Measurements from ENCODE around the gene GALC. TPM values are rescaled to one million over a fixed set of nuclear protein-coding genes. Genes with fewer than 3 reads are reported as not detected.

GALC gene
- total and polyA plus RNA-seq, 9 of the 15 experiments (the other 6 are each of a cell fraction or from before 2014, with no cell fraction given) = 1.6 to 15.0 (median 7.3) TPM

- H3K79me2 ChIP-seq (ENCODE audit: control insufficient read depth, insufficient read depth, low read length) = no peaks in the 10 kb centered on the region
- in situ Hi-C loops (cut with MboI) (no loop called here), intact Hi-C loops (cut with micrococcal nuclease) (no loop called here)
- no peak for ATAC-seq
- FAIRE-seq = peak; percentile 59
- CTCF ChIA-PET (ENCODE audit: low intra/inter-chr PET ratio) = no interaction called here
- no peak for DNase-seq (ENCODE audit: extremely low read depth in 1 of 4, low spot score in 3 of 4)
- peaks cover 2% of the 10 kb centered on the region for H3K9me1 ChIP-seq (ENCODE audit: control insufficient read depth, insufficient read depth, low read length)
- H3K27ac ChIP-seq (ENCODE audit: extremely low read depth, low read depth, low read length) = no peak overlapping the region
- TF ChIP-seq NKRF (IDR thresholded peaks at IDR 0.05; ENCODE audit: borderline replicate concordance) (no peak), FOXJ2 (tag; IDR thresholded peaks at IDR 0.05) (no peak), RFX7 (CRISPR knock-in tag; IDR thresholded peaks at IDR 0.05) (no peak), SPI1 (IDR thresholded peaks at IDR 0.05; ENCODE audit: borderline replicate concordance, low read depth, low read length) (peak; percentile 28; the same call in 1 of the 2 replicates), HDAC1 (IDR thresholded peaks at IDR 0.05) (no peak), ZC3H8 (IDR thresholded peaks at IDR 0.05) (no peak)
- no peak overlapping the region for H3K4me3 ChIP-seq
- H3K9me3 ChIP-seq (replicated peaks; ENCODE audit: control insufficient read depth, insufficient read depth, low read depth, low read length) = no peaks in the 10 kb centered on the region
- WGBS (ENCODE audit: insufficient coverage, low coverage, missing lambda C conversion rate) = 22% methylated on average over 2 of the region's 2 CpGs
- H3K36me3 ChIP-seq (ENCODE audit: control insufficient read depth, insufficient read depth, low read length) = no peaks in the 10 kb centered on the region
- H2AFZ ChIP-seq (ENCODE audit: low read depth, low read length) = no peak overlapping the region
- no peaks in the 10 kb centered on the region for H4K20me1 ChIP-seq (replicated peaks; ENCODE audit: control insufficient read depth, insufficient read depth, low read length)
- no peak overlapping the region for H3K9ac ChIP-seq (ENCODE audit: insufficient read depth in 1 of 2, low read depth in 2 of 2, low read length in 2 of 2)
- peaks cover 0 to 45% of the 10 kb centered on the region in 2 experiments; a peak in 3 of 5 replicates for H3K4me1 ChIP-seq (replicated peaks in 1 of 2; ENCODE audit: control insufficient read depth in 2 of 2, insufficient read depth in 2 of 2, low read length in 2 of 2)
- no peak overlapping the region for H3K4me2 ChIP-seq (ENCODE audit: insufficient read depth, low read length)
- H3K27me3 ChIP-seq (ENCODE audit: control insufficient read depth in 2 of 2, insufficient read depth in 2 of 2, low read length in 2 of 2) = no peaks in the 10 kb centered on the region
- BruUV-seq (replicated peaks) = no TSS peak
- POLR2A ChIA-PET = no interaction called here
Observed at GRCh38 chr14:88026890-88027289, 33.9 kb upstream of the GALC start.
